ENCODE measurements around the gene KRTAP10-11.

The KRTAP10-11 gene

DNA sequence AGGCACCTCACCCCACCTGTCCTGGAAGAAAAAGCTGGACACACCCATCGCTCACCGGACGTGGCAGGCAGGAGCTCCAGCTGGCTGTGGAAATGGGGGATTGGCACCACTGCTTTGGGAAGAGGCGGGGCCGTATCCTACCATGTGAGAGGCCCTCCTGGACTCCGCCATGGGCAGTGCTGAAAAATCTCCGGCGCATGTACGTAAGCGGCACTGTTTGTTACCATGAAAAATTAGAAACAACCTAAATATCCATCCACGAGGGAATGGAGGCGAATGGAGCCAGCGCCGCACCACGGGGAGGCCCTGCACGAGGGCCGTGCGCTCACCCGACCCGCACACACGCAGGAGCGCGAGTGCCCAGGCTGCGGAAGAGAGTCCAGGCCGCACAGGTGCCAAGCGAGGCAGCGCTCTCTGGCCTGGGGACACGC, 31.2 kb upstream of the KRTAP10-11 start:
- Histone ChIP-seq H3K36me3 (no peaks in the 10 kb centered on the region), H3K4me3 (ENCODE audit: low read depth in 1 of 2, low read length in 1 of 2) (no peak overlapping the region), H3K27ac (no peak overlapping the region), H3K4me1 (ENCODE audit: control insufficient read depth in 1 of 2, insufficient read depth in 1 of 2, low read depth in 1 of 2, low read length in 1 of 2) (peaks cover 28 to 35% of the 10 kb centered on the region in 2 experiments), H3K9me3 (no peaks in the 10 kb centered on the region), H3K27me3 (no peaks in the 10 kb centered on the region)
- TF ChIP-seq, protein P1, sequence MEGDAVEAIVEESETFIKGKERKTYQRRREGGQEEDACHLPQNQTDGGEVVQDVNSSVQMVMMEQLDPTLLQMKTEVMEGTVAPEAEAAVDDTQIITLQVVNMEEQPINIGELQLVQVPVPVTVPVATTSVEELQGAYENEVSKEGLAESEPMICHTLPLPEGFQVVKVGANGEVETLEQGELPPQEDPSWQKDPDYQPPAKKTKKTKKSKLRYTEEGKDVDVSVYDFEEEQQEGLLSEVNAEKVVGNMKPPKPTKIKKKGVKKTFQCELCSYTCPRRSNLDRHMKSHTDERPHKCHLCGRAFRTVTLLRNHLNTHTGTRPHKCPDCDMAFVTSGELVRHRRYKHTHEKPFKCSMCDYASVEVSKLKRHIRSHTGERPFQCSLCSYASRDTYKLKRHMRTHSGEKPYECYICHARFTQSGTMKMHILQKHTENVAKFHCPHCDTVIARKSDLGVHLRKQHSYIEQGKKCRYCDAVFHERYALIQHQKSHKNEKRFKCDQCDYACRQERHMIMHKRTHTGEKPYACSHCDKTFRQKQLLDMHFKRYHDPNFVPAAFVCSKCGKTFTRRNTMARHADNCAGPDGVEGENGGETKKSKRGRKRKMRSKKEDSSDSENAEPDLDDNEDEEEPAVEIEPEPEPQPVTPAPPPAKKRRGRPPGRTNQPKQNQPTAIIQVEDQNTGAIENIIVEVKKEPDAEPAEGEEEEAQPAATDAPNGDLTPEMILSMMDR (IDR thresholded peaks at IDR 0.05), result no peak

DNA sequence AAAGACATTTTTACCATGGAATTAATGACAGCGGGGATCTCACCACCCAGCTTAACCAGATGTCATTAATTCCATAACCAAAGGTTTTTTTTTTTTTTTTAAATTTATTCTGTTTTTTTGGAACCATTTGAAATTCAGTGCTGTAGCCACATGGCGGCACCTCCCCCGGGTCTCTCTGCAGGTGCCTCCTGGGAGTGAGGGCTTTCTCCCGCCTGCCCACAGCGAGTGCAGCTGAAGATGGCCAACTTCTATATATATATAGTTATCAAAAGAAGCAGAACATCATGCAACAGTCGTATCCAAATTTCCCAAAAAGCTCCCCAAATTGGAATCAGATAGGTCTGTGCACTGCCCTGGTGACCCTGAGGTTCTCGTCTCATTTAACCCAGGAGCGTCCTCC, 30.7 kb upstream of the KRTAP10-11 start:
- Histone ChIP-seq H3K36me3 (no peaks in the 10 kb centered on the region), H3K4me3 (ENCODE audit: low read depth in 1 of 2, low read length in 1 of 2) (no peak overlapping the region), H3K9me3 (no peaks in the 10 kb centered on the region), H3K27ac (no peak overlapping the region), H3K4me1 (ENCODE audit: control insufficient read depth in 1 of 2, insufficient read depth in 1 of 2, low read depth in 1 of 2, low read length in 1 of 2) (peaks cover 30 to 39% of the 10 kb centered on the region in 2 experiments), H3K27me3 (no peaks in the 10 kb centered on the region)
- TF ChIP-seq, protein P1 (IDR thresholded peaks at IDR 0.05), result no peak

DNA sequence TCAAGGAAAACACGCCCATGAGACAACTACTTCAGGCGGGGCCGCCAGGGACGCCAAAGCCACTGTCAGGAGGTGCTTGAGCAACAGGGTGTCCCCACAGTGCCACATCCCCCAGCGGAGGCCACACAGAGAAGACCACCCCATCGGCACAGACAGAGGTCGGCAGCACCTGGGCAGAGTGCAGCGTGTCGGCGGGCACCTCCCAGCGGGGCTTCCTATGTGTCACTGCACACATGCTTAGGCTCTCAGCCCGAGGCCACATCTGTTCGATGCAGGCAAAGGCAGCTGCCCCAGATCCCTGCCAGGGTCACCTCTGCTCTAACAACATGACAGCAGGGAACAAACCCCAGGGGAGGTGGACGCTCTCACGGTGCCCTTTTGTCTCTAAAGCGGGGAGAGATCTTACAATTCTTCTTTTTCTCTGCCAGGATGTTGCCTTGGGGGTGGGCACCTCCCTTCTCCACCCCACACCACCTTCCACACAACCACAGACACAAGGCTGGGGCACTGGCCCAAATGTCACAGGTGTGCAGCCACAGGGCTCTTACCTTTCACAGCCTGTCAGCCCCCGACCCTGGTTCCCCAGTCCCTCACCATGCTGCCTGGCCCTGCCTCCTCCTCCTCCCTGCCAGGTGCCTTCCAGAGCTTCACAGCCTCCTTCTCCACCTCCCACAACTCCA, 30.2 kb upstream of the KRTAP10-11 start:
- Histone ChIP-seq H3K27ac (no peak overlapping the region), H3K4me3 (ENCODE audit: low read depth in 1 of 2, low read length in 1 of 2) (no peak overlapping the region), H3K36me3 (no peaks in the 10 kb centered on the region), H3K9me3 (no peaks in the 10 kb centered on the region), H3K27me3 (no peaks in the 10 kb centered on the region), H3K4me1 (ENCODE audit: control insufficient read depth in 1 of 2, insufficient read depth in 1 of 2, low read depth in 1 of 2, low read length in 1 of 2) (peaks cover 30 to 39% of the 10 kb centered on the region in 2 experiments)
- TF ChIP-seq, protein P1 (IDR thresholded peaks at IDR 0.05), result no peak

DNA sequence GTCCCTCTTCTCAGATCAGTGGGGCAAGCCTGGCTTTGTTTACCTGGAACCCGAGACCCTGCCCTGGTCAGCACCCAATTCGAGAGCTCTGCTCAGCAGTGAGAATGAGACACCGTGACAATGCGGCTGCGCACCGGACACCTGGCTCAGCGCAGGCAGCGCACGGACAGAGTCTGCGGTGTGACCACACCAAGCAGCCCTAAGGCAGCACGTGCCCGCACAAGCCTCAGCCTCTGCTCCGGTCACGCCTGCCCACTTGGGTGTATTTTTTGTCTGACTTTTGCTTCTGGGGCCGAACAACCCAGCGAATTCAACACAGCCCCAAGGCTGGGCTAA, 29.7 kb upstream of the KRTAP10-11 start:
- TF ChIP-seq, protein P1 (IDR thresholded peaks at IDR 0.05), result no peak
- Histone ChIP-seq H3K4me1 (ENCODE audit: control insufficient read depth in 1 of 2, insufficient read depth in 1 of 2, low read depth in 1 of 2, low read length in 1 of 2) (peaks cover 30 to 39% of the 10 kb centered on the region in 2 experiments), H3K36me3 (no peaks in the 10 kb centered on the region), H3K9me3 (no peaks in the 10 kb centered on the region), H3K4me3 (ENCODE audit: low read depth in 1 of 2, low read length in 1 of 2) (no peak overlapping the region), H3K27ac (no peak overlapping the region), H3K27me3 (no peaks in the 10 kb centered on the region)

DNA sequence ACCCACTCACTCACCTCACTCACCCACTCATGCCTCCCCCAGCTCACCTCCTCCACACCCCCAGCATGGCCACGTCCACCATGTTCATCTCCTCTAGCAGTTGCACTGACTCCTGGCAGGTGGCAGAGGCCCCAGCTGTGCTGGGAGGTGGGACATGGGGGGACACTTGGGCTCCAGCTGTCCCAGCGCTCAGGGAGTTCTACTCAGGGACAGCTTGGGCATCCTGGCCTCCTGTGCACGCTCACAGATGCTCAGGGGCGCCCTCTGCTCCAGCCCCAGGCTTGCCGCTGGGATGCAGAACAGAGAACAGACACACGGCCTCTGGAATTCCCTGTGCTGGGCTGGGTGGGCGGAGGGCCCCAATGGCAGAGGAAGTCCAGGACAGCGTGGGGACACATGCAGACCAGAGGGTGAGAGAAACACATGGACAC, 29.1 kb upstream of the KRTAP10-11 start:
- H3K27ac ChIP-seq, result peak overlapping the region; percentile 88
- peaks cover 30 to 39% of the 10 kb centered on the region in 2 experiments for H3K4me1 ChIP-seq (ENCODE audit: control insufficient read depth in 1 of 2, insufficient read depth in 1 of 2, low read depth in 1 of 2, low read length in 1 of 2)
- no peaks in the 10 kb centered on the region for H3K36me3 ChIP-seq
- no peaks in the 10 kb centered on the region for H3K9me3 ChIP-seq
- H3K27me3 ChIP-seq, result no peaks in the 10 kb centered on the region
- TF ChIP-seq, protein P1 (IDR thresholded peaks at IDR 0.05), result no peak
- H3K4me3 ChIP-seq (ENCODE audit: low read depth in 1 of 2, low read length in 1 of 2), result no peak overlapping the region
